Measurements from ENCODE around the gene ERBIN.
"Not testable (repeated sequence)": the region's sequence is repeated elsewhere in the genome, so short reads cannot be mapped to it uniquely, and the experiment has no call there.

Gene ERBIN, protein sequence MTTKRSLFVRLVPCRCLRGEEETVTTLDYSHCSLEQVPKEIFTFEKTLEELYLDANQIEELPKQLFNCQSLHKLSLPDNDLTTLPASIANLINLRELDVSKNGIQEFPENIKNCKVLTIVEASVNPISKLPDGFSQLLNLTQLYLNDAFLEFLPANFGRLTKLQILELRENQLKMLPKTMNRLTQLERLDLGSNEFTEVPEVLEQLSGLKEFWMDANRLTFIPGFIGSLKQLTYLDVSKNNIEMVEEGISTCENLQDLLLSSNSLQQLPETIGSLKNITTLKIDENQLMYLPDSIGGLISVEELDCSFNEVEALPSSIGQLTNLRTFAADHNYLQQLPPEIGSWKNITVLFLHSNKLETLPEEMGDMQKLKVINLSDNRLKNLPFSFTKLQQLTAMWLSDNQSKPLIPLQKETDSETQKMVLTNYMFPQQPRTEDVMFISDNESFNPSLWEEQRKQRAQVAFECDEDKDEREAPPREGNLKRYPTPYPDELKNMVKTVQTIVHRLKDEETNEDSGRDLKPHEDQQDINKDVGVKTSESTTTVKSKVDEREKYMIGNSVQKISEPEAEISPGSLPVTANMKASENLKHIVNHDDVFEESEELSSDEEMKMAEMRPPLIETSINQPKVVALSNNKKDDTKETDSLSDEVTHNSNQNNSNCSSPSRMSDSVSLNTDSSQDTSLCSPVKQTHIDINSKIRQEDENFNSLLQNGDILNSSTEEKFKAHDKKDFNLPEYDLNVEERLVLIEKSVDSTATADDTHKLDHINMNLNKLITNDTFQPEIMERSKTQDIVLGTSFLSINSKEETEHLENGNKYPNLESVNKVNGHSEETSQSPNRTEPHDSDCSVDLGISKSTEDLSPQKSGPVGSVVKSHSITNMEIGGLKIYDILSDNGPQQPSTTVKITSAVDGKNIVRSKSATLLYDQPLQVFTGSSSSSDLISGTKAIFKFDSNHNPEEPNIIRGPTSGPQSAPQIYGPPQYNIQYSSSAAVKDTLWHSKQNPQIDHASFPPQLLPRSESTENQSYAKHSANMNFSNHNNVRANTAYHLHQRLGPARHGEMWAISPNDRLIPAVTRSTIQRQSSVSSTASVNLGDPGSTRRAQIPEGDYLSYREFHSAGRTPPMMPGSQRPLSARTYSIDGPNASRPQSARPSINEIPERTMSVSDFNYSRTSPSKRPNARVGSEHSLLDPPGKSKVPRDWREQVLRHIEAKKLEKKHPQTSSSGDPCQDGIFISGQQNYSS (N-terminal part only)

GRCh38 chr5:65926276-65926783, at the start of gene ERBIN:
Gene ERBIN (plus strand): TSS chr5:65926575. CDS start chr5:65992719, 66,144 bp downstream.
- peak; percentile 80 for DNase-seq

DNA sequence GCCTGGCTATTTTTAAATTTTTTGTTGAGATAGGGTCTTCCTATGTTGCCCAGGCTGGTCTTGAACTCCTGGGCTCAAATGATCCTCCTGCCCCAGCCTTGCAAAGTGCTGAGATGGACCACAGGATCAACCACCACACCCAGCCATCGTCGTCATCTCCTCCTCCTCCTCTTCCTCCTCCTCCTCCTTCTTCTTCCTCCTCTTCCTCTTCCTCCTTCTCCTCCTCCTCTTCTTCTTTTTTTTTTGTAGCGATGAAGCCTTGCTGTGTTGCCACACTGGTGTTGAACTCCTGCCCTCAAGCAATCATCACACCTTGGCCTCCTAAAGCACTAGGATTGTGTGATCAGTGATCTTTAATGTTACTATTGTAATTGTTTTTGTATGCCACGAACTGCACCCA, 49.4 kb upstream of the ERBIN start:
- no peak for DNase-seq

DNA sequence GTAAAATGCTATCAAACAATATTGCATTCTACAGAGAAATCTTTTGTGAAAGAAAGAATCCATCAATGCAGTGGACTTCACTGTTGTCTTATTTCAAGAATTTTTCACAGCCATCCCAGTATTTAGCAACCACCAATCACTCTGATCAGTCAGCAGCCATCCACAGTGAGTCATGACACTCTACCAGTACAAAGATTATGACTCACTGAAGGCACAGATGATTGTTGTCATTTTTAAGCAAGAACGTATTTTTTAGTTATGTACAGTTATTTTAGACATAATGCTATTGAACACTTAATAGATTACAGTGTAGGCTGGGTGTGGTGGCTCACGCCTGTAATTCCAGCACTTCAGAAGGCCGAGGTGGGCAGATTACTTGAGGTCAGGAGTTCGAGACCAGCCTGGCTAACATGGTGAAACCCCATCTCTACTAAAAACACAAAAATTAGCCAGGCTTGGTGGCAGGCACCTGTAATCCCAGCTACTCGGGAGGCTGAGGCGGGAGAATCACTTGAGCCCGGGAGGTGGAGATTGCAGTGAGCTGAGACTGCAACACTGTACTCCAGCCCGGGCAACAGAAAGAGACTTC, 46.6 kb upstream of the ERBIN start:
- not testable (repeated sequence) for DNase-seq

DNA sequence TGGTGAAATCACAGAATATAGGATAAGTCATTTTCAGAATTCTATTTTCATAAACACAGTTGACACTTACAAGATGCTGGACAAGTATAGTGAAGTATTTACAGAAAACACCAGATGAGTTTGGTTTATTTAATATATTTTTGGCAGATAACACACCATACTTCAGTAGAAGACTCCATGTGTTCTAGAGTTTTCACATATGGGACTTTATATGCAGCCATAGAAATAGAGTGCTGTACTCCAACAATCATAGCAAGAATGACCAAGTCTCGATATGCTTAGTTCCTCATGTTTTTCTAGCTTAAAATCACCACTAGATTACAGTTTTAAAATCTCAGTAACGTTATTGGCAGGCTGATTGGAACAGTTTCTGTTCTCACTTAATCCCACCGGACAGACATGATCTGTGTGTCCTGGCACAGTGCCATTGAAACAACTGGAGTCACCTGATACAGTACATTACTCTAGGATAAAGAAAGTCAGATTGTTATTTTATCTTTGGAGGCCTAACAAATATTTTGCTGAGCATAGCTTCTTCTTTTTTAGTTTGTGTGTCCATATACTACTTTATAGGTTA, 45.8 kb upstream of the ERBIN start:
- DNase-seq, result no peak

DNA sequence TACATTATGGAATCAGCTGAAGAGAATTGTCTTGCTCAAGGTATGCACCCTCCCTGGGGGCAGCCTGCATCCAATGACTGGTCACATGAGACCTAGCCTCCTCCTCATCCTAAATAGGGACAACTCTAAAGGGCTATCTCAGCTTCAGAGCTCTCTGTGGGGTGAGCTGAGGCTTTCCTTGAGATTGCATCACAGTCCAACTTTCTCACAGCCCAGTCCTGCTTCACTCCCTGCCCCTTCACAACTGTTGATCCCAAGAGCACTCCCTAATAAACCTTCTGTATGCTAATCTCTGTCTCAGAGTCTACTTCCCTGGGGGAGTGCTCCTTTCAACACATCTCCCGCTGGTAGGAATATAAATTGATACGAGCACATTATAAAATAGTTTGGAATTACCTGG, 44.1 kb upstream of the ERBIN start:
- no peak for DNase-seq

GRCh38 chr5:65883461-65883860, 42.9 kb upstream of the ERBIN start:
- DNase-seq, result no peak

- DNase-seq, result no peak
These were observed 40.0 kb upstream of the ERBIN start for GRCh38 chr5:65886387-65886786.

GRCh38 chr5:65892024-65892423, 34.4 kb upstream of the ERBIN start:
- DNase-seq, result not testable (repeated sequence)

- no peak for DNase-seq
These were observed 33.6 kb upstream of the ERBIN start for GRCh38 chr5:65892801-65893200.

DNA sequence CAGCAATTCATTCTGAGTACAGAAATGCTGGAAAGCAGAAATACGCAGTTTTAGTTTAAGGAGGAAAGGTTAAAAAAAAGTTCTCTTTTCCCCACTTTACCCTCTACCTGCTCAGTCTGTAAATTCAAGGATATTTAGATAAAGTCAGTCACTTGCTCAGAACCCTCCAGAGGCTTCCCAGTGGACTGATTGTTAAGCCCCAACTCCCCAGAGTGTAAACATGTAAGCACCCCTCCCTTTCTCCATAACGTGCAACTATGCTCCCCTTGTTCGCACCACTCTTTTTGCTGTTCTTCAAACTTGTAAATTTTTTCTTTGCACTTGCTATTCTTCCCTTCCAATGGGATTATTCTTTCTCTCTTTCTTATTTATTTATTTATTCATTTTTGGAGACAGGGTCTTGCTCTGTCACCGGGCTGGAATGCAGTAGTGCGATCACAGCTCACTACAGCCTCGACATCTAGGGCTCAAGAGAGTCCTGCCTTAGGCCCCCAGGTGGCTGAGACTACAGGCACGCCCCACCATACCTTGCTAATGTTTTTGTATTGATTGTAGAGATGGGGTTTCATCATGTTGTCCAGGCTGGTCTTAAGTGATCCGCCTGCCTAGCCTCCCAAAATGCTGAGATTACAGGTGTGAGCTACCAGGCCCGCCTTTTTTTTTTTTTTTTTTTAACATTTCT, 32.5 kb upstream of the ERBIN start:
- no peak for DNase-seq

- no peak for DNase-seq
These were observed 30.5 kb upstream of the ERBIN start for GRCh38 chr5:65895891-65896290.

- DNase-seq, result no peak
These were observed 25.6 kb upstream of the ERBIN start for GRCh38 chr5:65900746-65901145.

GRCh38 chr5:65902104-65902503, 24.3 kb upstream of the ERBIN start:
- DNase-seq, result no peak

GRCh38 chr5:65903581-65903980, 22.8 kb upstream of the ERBIN start:
- DNase-seq, result no peak

GRCh38 chr5:65906256-65906655, 20.1 kb upstream of the ERBIN start:
- DNase-seq, result no peak

DNA sequence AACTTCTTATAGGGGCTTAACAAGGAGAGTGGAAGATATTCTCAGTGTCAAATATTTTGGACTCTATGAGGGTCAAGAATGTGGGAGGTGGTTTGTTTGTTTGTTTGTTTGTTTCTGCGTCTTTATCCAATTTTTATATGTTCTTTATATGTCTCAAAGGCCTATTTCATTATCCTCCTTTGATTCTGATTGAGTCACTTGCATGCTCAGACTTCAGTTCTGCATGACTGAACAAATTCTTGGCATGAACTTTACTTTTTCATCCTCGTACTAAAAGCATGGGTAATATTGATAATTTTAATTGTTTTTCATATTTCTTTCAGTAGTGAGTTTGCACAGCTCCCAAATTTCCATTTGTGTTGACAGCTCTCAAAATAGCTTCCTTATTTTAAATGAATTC, 19.2 kb upstream of the ERBIN start:
- DNase-seq, result no peak

DNA sequence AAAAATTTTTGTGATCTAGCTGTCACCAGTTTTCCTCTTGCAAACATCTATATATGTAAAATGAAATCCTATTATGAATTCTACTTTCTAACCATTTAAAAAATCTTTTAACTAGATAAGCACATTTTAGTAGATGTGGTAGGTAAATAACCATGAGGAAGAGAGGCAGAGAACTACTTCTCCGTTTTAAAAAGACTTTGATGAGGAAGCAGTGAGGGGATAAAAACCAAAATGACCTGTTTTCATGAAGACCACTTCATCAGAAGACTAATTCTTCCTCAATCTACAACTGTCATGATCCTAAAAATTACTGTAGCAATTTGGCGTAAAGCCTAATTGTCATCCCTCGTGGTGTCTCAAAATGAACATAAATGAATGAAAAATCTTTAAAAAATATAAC, 15.7 kb upstream of the ERBIN start:
- no peak for DNase-seq

DNA sequence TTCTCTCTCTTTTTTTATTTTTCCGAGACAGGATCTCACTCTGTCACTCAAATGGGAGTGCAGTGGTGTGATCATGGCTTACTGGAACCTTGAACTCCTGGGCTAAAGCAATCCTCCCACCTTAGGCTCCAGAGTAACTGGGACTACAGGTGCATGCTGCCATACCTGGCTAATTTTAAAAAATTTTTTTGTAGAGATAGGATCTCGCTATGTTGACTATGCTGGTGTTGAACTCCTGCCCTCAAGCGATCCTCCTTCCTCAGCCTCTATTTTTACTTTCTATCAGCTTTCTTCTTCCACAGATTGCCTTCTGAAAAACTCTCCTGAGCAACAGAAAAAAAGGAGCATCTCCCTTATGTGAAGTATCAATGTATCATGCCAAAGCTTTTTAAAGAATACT, 14.1 kb upstream of the ERBIN start:
- DNase-seq, result no peak

GRCh38 chr5:65913519-65913918, 12.9 kb upstream of the ERBIN start:
- DNase-seq, result no peak

- no peak for DNase-seq
These were observed 11.7 kb upstream of the ERBIN start for GRCh38 chr5:65914641-65915196.

DNA sequence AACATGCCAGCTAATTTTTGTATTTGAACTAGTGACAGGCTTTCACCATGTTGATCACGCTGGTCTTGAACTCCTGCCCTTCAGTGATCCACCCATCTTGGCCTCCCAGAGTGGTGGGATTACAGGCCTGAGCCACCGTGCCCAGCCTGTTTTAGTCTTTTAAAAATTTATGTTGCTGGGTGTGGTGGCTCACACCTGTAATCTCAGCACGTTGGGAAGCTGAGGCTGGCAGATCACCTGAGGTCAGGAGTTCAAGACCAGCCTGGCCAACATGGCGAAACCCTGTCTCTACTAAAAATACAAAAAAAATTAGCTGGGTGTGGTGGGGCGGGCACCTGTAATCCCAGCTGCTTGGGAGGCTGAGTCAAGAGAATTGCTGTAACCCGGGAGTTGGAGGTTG, 10.7 kb upstream of the ERBIN start:
- not testable (repeated sequence) for DNase-seq

Measured in NK-92 treated with Interleukin-12 subunit alpha and Interleukin-12 subunit beta, amount 100 ng/mL, for 24 hours (cell line).